GM19467 (cell line): ENCODE measurements around the gene ISOC2.
"Not testable (repeated sequence)": the region's sequence is repeated elsewhere in the genome, so short reads cannot be mapped to it uniquely, and the experiment has no call there.

Experiments
- ATAC-seq: cut with Tn5 transposase; IDR thresholded peaks from one replicate; pipeline ENCODE4 v1.9.1; 2021; ENCODE audit warnings: mild to moderate bottlenecking, moderate library complexity; ENCODE audit not compliant: unreplicated experiment

Gene ISOC2

GRCh38 chr19:55443045-55443823 is 18.2 kb downstream of the ISOC2 start, which contains the start of gene SHISA7:
TSS of gene SHISA7 (minus strand) at chr19:55443300. CDS start at chr19:55442863, 437 bp downstream.
- ATAC-seq = no peak

- ATAC-seq = no peak
Measured at GRCh38 chr19:55442372-55442961, 19.0 kb downstream of the ISOC2 start.

- ATAC-seq = no peak
Measured at GRCh38 chr19:55441692-55442321, 19.6 kb downstream of the ISOC2 start.

DNA sequence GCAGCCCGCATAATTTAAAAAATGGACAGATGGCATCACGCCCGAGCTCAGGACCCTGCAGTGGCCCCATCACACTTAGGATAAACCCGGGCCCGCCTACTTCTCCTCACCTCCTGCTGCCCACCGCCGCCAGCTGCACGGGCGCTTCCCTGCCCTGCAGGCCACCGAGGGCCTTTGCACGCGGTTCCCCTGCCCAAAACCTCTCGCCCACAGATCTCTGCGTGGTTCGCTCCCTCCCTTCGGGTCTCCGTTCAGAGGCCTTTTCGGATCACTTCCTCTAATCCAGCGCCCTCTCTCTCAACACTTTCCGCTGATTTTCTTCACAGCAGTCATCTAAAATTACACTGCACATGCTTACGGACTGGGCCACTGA is 20.1 kb downstream of the ISOC2 start:
- ATAC-seq = no peak

GRCh38 chr19:55440411-55441105 is 20.9 kb downstream of the ISOC2 start:
- no peak for ATAC-seq

- no peak for ATAC-seq
Measured at GRCh38 chr19:55439052-55439451, 22.4 kb downstream of the ISOC2 start.

GRCh38 chr19:55437410-55437809 is 24.0 kb downstream of the ISOC2 start:
- no peak for ATAC-seq

DNA sequence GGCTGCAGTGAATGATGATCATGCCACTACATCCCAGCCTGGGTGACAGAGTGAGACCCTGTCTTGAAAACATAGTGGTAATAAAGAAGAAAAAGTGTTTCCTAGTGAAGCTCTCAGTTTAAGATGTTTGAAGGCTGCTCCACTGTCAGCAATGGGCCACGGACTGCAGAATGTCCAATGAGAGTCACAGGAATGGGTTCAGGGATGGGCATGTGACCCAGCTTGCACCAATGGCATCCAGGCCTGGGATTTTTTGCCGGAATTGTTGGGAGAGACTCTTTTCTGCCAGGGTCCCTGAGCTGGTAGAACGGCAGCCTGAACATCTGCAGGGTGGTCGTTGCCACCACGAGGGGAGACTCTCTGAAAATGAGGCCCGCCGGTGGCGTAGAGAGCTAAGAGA is 24.6 kb downstream of the ISOC2 start:
- ATAC-seq = no peak

GRCh38 chr19:55435020-55435419 is 26.4 kb downstream of the ISOC2 start:
- ATAC-seq = no peak

- ATAC-seq = no peak
Measured at GRCh38 chr19:55434356-55434919, 27.0 kb downstream of the ISOC2 start.

DNA sequence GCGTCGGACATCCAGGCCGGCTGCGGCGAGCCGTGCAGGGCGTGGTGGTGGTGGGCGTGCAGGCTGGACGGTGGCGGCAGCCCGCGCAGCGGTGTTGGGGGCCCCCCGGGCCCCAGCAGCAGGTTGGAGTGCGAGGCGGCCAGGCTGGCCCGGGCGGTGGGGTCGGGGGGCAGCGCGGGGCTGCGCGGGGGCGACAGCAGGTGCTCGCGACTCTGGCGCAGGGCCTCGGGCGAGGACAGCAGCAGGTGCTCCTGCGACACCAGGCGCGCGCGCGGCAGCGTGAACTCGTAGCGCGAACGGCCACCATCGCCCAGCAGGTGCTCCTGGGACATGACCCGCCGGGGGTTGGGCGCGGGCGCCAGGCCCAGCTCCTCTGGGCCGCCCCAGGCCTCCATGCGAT is 28.1 kb downstream of the ISOC2 start:
- ATAC-seq = no peak

DNA sequence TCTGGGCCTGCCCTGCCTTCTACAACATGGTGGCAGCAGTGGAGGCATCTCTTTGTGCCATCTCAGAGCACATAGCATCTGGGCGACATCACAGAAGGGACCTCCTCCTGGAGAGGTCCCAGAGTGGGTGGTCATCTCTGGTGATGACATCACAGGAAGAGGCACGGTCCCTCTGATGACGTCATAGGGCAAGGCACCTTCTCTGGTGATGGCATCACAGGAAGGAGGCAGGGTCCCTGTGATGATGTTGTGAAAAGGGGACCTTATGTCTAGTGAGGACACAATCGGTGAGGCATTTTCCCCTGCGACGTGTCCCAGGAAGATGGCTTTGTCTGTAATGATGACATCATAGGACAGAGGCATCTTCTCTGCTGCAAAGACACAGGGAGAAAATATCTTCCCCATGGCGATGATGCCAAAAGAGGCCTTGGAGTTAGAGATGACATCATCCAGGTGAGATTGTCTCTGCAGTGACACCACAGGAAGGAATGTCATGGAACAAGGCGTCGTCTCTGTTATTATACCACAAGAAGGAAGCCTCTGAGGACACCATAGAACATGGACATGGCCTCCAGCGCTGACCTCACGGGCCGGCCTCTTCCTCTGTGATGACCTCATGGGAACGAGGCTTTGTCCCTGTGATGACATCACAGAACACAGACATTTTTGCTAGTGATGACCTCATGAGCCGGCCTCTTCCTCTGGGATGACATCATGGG is 29.0 kb downstream of the ISOC2 start:
- no peak for ATAC-seq

DNA sequence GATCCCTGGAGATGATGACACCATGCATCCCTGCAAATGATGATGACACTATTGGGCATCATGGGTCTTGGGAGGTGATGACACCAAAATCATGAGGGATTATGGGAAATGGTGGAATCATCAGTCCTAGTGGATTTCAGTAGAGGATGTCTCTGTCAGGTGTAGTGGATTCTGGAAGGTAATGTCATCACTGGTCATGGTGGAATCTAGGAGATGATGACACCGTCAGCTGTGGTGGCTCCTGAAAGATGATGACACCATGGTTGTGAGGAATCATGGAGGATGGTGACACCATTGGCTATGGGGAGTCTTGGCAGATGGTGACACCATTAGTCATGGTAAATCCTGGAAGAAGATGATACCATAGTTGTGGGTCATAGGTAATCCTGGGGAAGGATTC is 30.3 kb downstream of the ISOC2 start:
- no peak for ATAC-seq

- ATAC-seq = no peak
Measured at GRCh38 chr19:55426042-55426441, 35.4 kb downstream of the ISOC2 start.

DNA sequence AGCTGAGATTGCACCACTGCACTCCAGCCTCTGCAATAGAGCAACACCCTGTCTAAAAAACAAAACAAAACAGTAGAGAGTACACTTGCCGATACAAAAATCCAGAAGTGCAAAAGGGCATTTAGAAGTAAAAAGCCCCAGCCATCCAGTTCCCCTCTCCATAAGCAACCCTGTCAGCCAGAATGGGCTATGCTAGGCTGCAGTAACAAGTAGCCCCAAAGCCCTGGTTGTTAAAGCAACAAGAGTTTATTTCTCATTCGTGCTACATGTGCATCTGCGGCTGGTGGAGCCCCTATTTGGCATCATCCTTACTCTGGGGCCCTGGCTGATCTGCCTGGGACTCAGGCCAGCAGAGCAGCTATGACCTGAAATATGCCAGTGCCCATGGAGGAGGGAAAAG is 36.9 kb downstream of the ISOC2 start:
- no peak for ATAC-seq

DNA sequence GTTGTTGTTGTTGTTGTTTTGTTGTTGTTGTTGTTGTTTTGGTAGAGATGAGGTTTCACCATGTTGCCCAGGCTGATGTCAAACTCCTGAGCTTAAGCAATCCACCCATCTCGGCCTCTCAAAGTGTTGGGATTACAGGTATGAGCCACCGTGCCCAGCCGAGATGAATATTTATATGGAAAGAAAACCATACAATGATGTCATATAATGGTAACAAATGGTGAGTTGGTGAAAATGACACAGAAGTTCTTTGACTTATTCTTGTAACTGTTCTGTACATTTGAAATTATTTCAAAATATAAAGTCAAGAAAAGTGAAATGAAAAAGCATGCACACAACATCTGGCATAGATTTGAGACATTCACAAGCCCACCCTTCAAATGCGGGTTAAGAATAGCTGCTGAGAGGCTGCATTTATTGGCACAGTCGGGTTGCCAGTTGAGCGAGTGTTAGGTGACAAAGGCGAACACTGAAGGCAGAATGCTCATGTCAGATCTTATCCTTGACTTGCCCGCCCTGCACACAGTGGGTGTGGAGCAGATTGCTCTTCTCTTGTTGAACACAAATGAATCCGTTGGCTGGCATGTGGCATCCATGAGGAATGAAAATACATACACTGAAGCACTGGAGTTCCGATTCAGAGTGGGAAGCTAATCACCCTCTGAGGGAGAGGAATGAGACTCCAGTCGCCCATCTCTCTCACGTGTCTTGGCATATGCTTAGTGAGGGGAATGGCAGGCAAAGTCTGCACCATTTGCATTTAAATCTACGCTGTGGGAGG is 38.0 kb downstream of the ISOC2 start:
- ATAC-seq = no peak

GRCh38 chr19:55421281-55421680 is 40.2 kb downstream of the ISOC2 start:
- ATAC-seq = not testable (repeated sequence)

DNA sequence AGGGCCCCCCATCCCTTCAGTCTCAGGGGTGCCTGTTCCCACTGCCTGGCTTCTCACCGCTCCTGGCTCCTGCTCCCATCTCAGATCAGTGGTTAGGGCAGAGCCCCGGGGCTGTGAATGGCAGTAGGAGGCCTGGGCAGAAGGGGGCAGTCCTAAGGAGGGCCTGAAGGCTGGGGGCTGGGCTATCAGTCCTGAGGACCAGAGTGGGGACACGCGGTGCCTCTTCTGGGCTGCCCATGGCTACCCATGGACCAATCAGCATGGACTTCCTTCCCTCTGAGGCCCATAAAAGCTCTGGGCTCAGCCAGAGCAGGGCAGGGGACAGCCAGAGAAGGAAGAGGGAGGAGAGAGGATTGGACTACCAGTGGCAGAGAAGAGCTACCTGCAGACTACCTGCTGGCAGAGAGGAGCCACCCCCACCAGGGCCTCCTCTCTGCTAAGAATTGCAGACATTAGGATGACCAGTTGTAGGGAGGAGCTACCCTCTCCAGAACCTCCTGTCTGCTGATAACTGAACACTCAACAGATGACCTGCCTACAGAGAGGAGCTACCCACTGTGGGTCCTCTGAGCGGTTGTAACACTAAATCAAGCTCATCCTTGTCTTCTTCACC is 41.7 kb downstream of the ISOC2 start:
- no peak for ATAC-seq

DNA sequence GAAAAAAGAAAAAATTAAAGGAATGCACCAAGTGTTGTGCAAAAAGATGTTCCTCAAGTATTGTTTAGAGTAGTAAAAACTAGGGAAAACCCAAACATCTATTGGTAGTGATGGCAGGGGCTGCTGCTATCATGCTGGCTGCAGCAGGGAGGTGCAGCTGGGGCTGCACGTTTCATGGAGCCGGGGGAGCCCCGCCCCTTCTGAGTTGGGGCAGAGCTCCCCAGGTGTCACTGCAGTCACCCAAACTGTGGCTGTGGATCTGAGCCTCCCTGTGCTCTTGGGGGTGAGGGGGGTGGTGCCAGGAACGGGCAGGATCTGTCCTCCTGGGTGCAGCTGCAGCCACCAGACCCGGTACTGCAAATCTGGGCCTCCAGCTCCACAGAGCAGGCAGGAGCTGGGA is 42.3 kb downstream of the ISOC2 start:
- ATAC-seq = no peak
